SK-N-SH treated with all-trans-retinoic acid at 6 μM for 48 hours (cell line): ENCODE measurements around the gene MRLN.

ENCODE experiments used
- BACH2 ChIP-seq: fragments of 250-450 bp; sonication (Bioruptor Pico); IDR thresholded peaks from 2 replicates; pipeline ENCODE4 v1.9.0; 2021; ENCODE audit warnings: mild to moderate bottlenecking, borderline replicate concordance
- CREB5 ChIP-seq: fragments of 250-450 bp; sonication (Bioruptor Pico); IDR thresholded peaks from 2 replicates; pipeline ENCODE4 v1.5.1; 2020; ENCODE audit warnings: low read depth, mild to moderate bottlenecking, moderate library complexity
- ESRRG ChIP-seq: fragments of 250-450 bp; sonication (Bioruptor Pico); IDR thresholded peaks from 2 replicates; pipeline ENCODE4 v1.6.1; 2021; ENCODE audit warnings: mild to moderate bottlenecking
- ISL1 ChIP-seq: fragments of 250-450 bp; sonication (Bioruptor Pico); IDR thresholded peaks from 2 replicates; pipeline ENCODE4 v2.1.2; 2022; ENCODE audit warnings: mild to moderate bottlenecking, moderate library complexity
- PATZ1 ChIP-seq: fragments of 250-450 bp; sonication (Bioruptor Pico); IDR thresholded peaks from 2 replicates; pipeline ENCODE4 v1.8.0; 2020; ENCODE audit warnings: mild to moderate bottlenecking, moderate library complexity, borderline replicate concordance
- POU6F1 ChIP-seq: fragments of 250-450 bp; sonication (Bioruptor Pico); IDR thresholded peaks from 2 replicates; pipeline ENCODE4 v1.8.0; 2021; ENCODE audit warnings: low read depth, mild to moderate bottlenecking, moderate library complexity, borderline replicate concordance
- PPARA ChIP-seq: fragments of 250-450 bp; sonication (Bioruptor Pico); IDR thresholded peaks from 2 replicates; pipeline ENCODE4 v1.5.0; 2020; ENCODE audit warnings: mild to moderate bottlenecking, borderline replicate concordance
- RARB ChIP-seq: fragments of 250-450 bp; sonication (Bioruptor Pico); IDR thresholded peaks from 2 replicates; pipeline ENCODE4 v1.8.0; 2021; ENCODE audit warnings: mild to moderate bottlenecking, moderate library complexity
- ZFP3 ChIP-seq: fragments of 250-450 bp; sonication (Bioruptor Pico); IDR thresholded peaks from 2 replicates; pipeline ENCODE4 v1.5.0; 2020; ENCODE audit warnings: mild to moderate bottlenecking, moderate library complexity
- ZFP30 ChIP-seq: fragments of 450-650 bp; formaldehyde crosslinking; IDR thresholded peaks from 2 replicates; pipeline ENCODE4 v1.5.0; 2022; ENCODE audit warnings: mild to moderate bottlenecking, moderate library complexity
- ZNF565 ChIP-seq: fragments of 450-650 bp; formaldehyde crosslinking; conservative IDR thresholded peaks from 2 replicates; pipeline ENCODE4 v1.5.0; 2020; ENCODE audit warnings: low read depth, mild to moderate bottlenecking, moderate library complexity
- ZNF8 ChIP-seq: fragments of 450-650 bp; formaldehyde crosslinking; IDR thresholded peaks from 2 replicates; pipeline ENCODE4 v1.5.0; 2020; ENCODE audit warnings: mild to moderate bottlenecking, moderate library complexity

GRCh38 chr10:59752278-59752940 lies 846 bp downstream of the MRLN start:
- TF ChIP-seq ZNF565 (no peak), POU6F1 (CRISPR knock-in tag) (no peak), CREB5 (no peak), ZNF8 (CRISPR knock-in tag) (no peak), ISL1 (CRISPR knock-in tag) (no peak), BACH2 (CRISPR knock-in tag) (no peak), PATZ1 (no peak), PPARA (CRISPR knock-in tag) (no peak), RARB (CRISPR knock-in tag) (no peak), ZFP3 (CRISPR knock-in tag) (no peak), ESRRG (no peak), ZFP30 (CRISPR knock-in tag) (no peak)
